SJCRH30 (cell line): Measurements from ENCODE around the gene MCAT. TPM values are rescaled to one million over a fixed set of nuclear protein-coding genes. Genes with fewer than 3 reads are reported as not detected.

Experiments used
- DNase-seq, 2 experiments: peaks; one replicate each; pipeline ENCODE4 v3.0.0-alpha.2; 2015 to 2020
- H3K27ac ChIP-seq: fragments of 250-450 bp; sonication (Bioruptor Pico); 2 replicates; pipeline ENCODE4 v1.5.1; 2020; ENCODE audit warnings: mild to moderate bottlenecking, moderate library complexity
- H3K27me3 ChIP-seq: fragments of 250-450 bp; sonication (Bioruptor Pico); 2 replicates; pipeline ENCODE4 v1.5.1; 2020; ENCODE audit warnings: mild to moderate bottlenecking, moderate library complexity
- H3K36me3 ChIP-seq: fragments of 250-450 bp; sonication (Bioruptor Pico); 2 replicates; pipeline ENCODE4 v1.5.1; 2020; ENCODE audit warnings: mild to moderate bottlenecking, moderate library complexity
- H3K4me1 ChIP-seq: fragments of 250-450 bp; sonication (Bioruptor Pico); 2 replicates; pipeline ENCODE4 v1.5.1; 2020; ENCODE audit warnings: mild to moderate bottlenecking, moderate library complexity
- H3K4me3 ChIP-seq: fragments of 250-450 bp; sonication (Bioruptor Pico); 2 replicates; pipeline ENCODE4 v1.5.1; 2020; ENCODE audit warnings: mild to moderate bottlenecking, moderate library complexity
- H3K9me3 ChIP-seq: fragments of 250-450 bp; sonication (Bioruptor Pico); replicated peaks from 2 replicates; pipeline ENCODE4 v1.5.1; 2020; ENCODE audit warnings: mild to moderate bottlenecking, moderate library complexity
- total RNA-seq: library from RNA; depleted of rRNA; stranded (reverse); fragments of >200 nt; shearing (Covaris generic); gene quantifications from 2 replicates; pipeline ENCODE4 v1.2.3, GENCODE V29; 2014

MCAT gene
- total RNA-seq, 1 experiment from 2014 or later, result 19.7 TPM

GRCh38 chr22:43179146-43179910 is 36.1 kb upstream of the MCAT start:
- H3K27ac ChIP-seq, result no peak overlapping the region
- no peaks in the 10 kb centered on the region for H3K27me3 ChIP-seq
- DNase-seq, result no peak
- no peak overlapping the region for H3K4me3 ChIP-seq
- H3K4me1 ChIP-seq, result no peaks in the 10 kb centered on the region
- peaks cover 31% of the 10 kb centered on the region for H3K36me3 ChIP-seq
- H3K9me3 ChIP-seq, result no peaks in the 10 kb centered on the region

GRCh38 chr22:43177479-43177878 is 34.3 kb upstream of the MCAT start:
- Histone ChIP-seq H3K27ac (no peak overlapping the region), H3K9me3 (no peaks in the 10 kb centered on the region), H3K36me3 (peaks cover 39% of the 10 kb centered on the region), H3K4me1 (no peaks in the 10 kb centered on the region), H3K27me3 (no peaks in the 10 kb centered on the region), H3K4me3 (no peak overlapping the region)
- DNase-seq, result no peak

GRCh38 chr22:43176090-43176489 is 32.9 kb upstream of the MCAT start:
- Histone ChIP-seq H3K27ac (no peak overlapping the region), H3K9me3 (no peaks in the 10 kb centered on the region), H3K27me3 (no peaks in the 10 kb centered on the region), H3K36me3 (peaks cover 41% of the 10 kb centered on the region), H3K4me1 (no peaks in the 10 kb centered on the region), H3K4me3 (no peak overlapping the region)
- DNase-seq, result no peak

- Histone ChIP-seq H3K27ac (no peak overlapping the region), H3K27me3 (no peaks in the 10 kb centered on the region), H3K9me3 (no peaks in the 10 kb centered on the region), H3K4me1 (no peaks in the 10 kb centered on the region), H3K4me3 (no peak overlapping the region), H3K36me3 (peaks cover 38% of the 10 kb centered on the region)
- no peak for DNase-seq
Observed at GRCh38 chr22:43174941-43175531, 31.8 kb upstream of the MCAT start.

GRCh38 chr22:43173976-43174720 is 30.9 kb upstream of the MCAT start:
- no peak overlapping the region for H3K4me3 ChIP-seq
- no peak for DNase-seq
- H3K4me1 ChIP-seq, result no peaks in the 10 kb centered on the region
- peaks cover 32% of the 10 kb centered on the region for H3K36me3 ChIP-seq
- no peak overlapping the region for H3K27ac ChIP-seq
- no peaks in the 10 kb centered on the region for H3K27me3 ChIP-seq
- no peaks in the 10 kb centered on the region for H3K9me3 ChIP-seq

- Histone ChIP-seq H3K9me3 (no peaks in the 10 kb centered on the region), H3K27ac (no peak overlapping the region), H3K36me3 (peaks cover 26% of the 10 kb centered on the region), H3K4me1 (no peaks in the 10 kb centered on the region), H3K4me3 (no peak overlapping the region), H3K27me3 (no peaks in the 10 kb centered on the region)
- DNase-seq, result no peak
Observed at GRCh38 chr22:43173566-43173965, 30.4 kb upstream of the MCAT start.

- Histone ChIP-seq H3K4me3 (no peak overlapping the region), H3K27me3 (no peaks in the 10 kb centered on the region), H3K27ac (no peak overlapping the region), H3K9me3 (no peaks in the 10 kb centered on the region), H3K36me3 (peaks cover 24% of the 10 kb centered on the region), H3K4me1 (no peaks in the 10 kb centered on the region)
- DNase-seq, result no peak
Observed at GRCh38 chr22:43172191-43172590, 29.0 kb upstream of the MCAT start.

- H3K4me3 ChIP-seq, result no peak overlapping the region
- H3K36me3 ChIP-seq, result peaks cover 24% of the 10 kb centered on the region
- H3K9me3 ChIP-seq, result no peaks in the 10 kb centered on the region
- DNase-seq, result no peak
- H3K27me3 ChIP-seq, result no peaks in the 10 kb centered on the region
- H3K27ac ChIP-seq, result no peak overlapping the region
- H3K4me1 ChIP-seq, result no peaks in the 10 kb centered on the region
Observed at GRCh38 chr22:43171607-43172006, 28.4 kb upstream of the MCAT start.

- Histone ChIP-seq H3K36me3 (peaks cover 24% of the 10 kb centered on the region), H3K4me1 (no peaks in the 10 kb centered on the region), H3K27ac (no peak overlapping the region), H3K27me3 (no peaks in the 10 kb centered on the region), H3K4me3 (no peak overlapping the region), H3K9me3 (no peaks in the 10 kb centered on the region)
- no peak for DNase-seq
Observed at GRCh38 chr22:43171019-43171491, 27.9 kb upstream of the MCAT start.

- H3K4me3 ChIP-seq, result no peak overlapping the region
- no peaks in the 10 kb centered on the region for H3K4me1 ChIP-seq
- H3K9me3 ChIP-seq, result no peaks in the 10 kb centered on the region
- no peak for DNase-seq
- H3K36me3 ChIP-seq, result peaks cover 21% of the 10 kb centered on the region
- no peaks in the 10 kb centered on the region for H3K27me3 ChIP-seq
- H3K27ac ChIP-seq, result no peak overlapping the region
Observed at GRCh38 chr22:43170131-43170480, 26.9 kb upstream of the MCAT start.

- H3K27me3 ChIP-seq, result no peaks in the 10 kb centered on the region
- H3K4me3 ChIP-seq, result no peak overlapping the region
- H3K4me1 ChIP-seq, result no peaks in the 10 kb centered on the region
- no peaks in the 10 kb centered on the region for H3K9me3 ChIP-seq
- no peak overlapping the region for H3K27ac ChIP-seq
- no peak for DNase-seq
- H3K36me3 ChIP-seq, result peaks cover 19% of the 10 kb centered on the region
Observed at GRCh38 chr22:43169310-43170130, 26.3 kb upstream of the MCAT start.

GRCh38 chr22:43168471-43169309 is 25.5 kb upstream of the MCAT start:
- H3K9me3 ChIP-seq, result no peaks in the 10 kb centered on the region
- H3K36me3 ChIP-seq, result peaks cover 12% of the 10 kb centered on the region; the same call in 1 of the 2 replicates
- H3K4me1 ChIP-seq, result no peaks in the 10 kb centered on the region
- no peak for DNase-seq
- peaks cover 7% of the 10 kb centered on the region; the same call in 1 of the 2 replicates for H3K27me3 ChIP-seq
- H3K4me3 ChIP-seq, result no peak overlapping the region
- no peak overlapping the region for H3K27ac ChIP-seq

GRCh38 chr22:43167001-43167589 is 23.9 kb upstream of the MCAT start:
- H3K36me3 ChIP-seq, result peaks cover 10% of the 10 kb centered on the region; the same call in 1 of the 2 replicates
- H3K9me3 ChIP-seq, result no peaks in the 10 kb centered on the region
- no peak overlapping the region for H3K27ac ChIP-seq
- H3K4me3 ChIP-seq, result no peak overlapping the region
- H3K27me3 ChIP-seq, result peaks cover 13% of the 10 kb centered on the region; the same call in 1 of the 2 replicates
- DNase-seq, result no peak
- H3K4me1 ChIP-seq, result no peaks in the 10 kb centered on the region
